Prostate gland (tissue), 2 donors: ENCODE data around the gene SULT6B1.

ENCODE experiments used
- POLR2A ChIP-seq: fragments of 450-650 bp; IDR thresholded peaks from one replicate; pipeline ENCODE4 v1.6.1; 2016; ENCODE audit warnings: antibody characterized with exemption, mild to moderate bottlenecking
- POLR2AphosphoS5 ChIP-seq: sonication (generic); formaldehyde crosslinking; IDR thresholded peaks from one replicate; pipeline ENCODE4 v1.6.1; 2017; ENCODE audit warnings: antibody characterized with exemption
- TF ChIP-seq, protein P1 (sequence below), 4 experiments: fragments of 200-600 bp in 2 of 4; fragments of 450-650 bp in 2 of 4; sonication (generic) in 2 of 4; IDR thresholded peaks; 1 replicate in 3 of 4; 2 replicates in 1 of 4; pipeline ENCODE4 v1.5.1; 2016 to 2019; ENCODE audit warnings: antibody characterized with exemption in 4 of 4, mild to moderate bottlenecking in 2 of 4, moderate library complexity in 2 of 4

DNA sequence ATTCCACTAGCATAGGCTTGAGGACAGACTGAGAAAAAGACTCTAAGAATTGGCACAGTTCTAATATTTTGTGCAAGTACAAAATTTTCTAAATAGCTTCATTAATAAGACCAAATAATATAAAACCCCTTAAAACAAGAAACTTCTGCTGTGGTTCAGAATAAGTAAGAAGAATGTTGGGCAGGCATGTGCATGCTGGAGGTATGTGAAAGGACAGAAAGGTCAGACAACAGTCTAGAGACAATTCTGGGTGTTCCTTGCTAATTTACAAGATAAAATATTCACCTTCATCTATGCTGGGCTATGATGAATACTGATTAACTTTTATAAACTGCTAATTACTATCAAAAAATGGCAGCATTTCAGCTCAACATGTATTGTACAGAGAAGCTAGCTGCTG lies 22.7 kb upstream of the SULT6B1 start:
- TF ChIP-seq, protein P1, sequence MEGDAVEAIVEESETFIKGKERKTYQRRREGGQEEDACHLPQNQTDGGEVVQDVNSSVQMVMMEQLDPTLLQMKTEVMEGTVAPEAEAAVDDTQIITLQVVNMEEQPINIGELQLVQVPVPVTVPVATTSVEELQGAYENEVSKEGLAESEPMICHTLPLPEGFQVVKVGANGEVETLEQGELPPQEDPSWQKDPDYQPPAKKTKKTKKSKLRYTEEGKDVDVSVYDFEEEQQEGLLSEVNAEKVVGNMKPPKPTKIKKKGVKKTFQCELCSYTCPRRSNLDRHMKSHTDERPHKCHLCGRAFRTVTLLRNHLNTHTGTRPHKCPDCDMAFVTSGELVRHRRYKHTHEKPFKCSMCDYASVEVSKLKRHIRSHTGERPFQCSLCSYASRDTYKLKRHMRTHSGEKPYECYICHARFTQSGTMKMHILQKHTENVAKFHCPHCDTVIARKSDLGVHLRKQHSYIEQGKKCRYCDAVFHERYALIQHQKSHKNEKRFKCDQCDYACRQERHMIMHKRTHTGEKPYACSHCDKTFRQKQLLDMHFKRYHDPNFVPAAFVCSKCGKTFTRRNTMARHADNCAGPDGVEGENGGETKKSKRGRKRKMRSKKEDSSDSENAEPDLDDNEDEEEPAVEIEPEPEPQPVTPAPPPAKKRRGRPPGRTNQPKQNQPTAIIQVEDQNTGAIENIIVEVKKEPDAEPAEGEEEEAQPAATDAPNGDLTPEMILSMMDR (IDR thresholded peaks at IDR 0.05): no peak
- TF ChIP-seq POLR2A: no peak
- TF ChIP-seq POLR2AphosphoS5: no peak
